ENCODE measurements around the gene CYP2R1. TPM values are rescaled to one million over a fixed set of nuclear protein-coding genes. Genes with fewer than 3 reads are reported as not detected.
"Not testable (repeated sequence)": the region's sequence is repeated elsewhere in the genome, so short reads cannot be mapped to it uniquely, and the experiment has no call there.

CYP2R1 gene
- polyA plus RNA-seq, 3 donors, result 20.1 to 28.6 (median 24.3) TPM

DNA sequence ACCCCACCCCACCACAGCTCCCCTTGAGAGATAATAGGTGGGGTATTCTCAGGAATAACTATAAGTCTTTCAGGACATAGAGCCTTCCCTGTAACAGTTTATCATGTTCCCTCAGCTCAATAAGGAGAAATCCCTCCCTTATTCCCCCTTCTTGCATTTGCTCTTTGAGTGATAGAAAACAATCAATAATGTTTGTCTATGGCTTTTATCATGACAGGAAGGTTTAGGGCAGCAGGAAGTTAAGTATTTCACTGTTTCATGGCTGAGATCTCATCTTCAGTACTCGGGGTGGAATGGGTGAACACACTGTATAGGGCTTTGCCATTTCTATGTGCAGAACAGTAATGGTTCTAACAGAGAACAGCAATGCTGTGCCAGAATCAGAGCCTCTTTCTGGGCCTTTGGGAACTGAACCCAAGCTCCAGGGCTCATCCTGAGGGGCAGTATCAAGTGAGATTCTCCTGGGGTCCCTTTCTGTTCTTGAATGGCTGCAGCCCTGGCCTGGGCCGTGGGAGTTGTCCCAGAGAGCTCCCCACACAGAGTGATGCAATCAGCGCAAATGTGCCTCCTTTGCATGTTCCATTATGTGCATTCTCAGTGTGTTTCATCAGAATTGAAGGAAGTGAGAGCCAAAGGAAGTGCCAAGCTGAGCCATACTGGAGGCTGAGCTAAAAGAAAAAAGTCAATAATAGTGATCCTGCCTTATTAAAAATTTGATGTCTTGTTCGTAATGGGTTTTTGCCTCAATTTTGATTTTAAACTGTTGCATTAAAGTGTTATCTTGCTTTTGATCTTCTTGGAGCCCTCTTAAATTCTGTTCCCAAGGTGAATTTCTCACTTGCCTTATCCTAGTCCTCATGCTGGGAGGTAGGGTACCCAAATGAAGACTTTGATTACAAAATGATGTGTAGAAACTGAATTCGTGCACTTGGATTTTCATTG is 2.9 kb upstream of the CYP2R1 start:
- DNase-seq (ENCODE audit: low read depth in 3 of 3, low spot score in 2 of 3), result no peak

GRCh38 chr11:14892577-14892976 is 546 bp upstream of the CYP2R1 start:
- DNase-seq (ENCODE audit: low read depth in 3 of 3, low spot score in 2 of 3), result no peak

DNA sequence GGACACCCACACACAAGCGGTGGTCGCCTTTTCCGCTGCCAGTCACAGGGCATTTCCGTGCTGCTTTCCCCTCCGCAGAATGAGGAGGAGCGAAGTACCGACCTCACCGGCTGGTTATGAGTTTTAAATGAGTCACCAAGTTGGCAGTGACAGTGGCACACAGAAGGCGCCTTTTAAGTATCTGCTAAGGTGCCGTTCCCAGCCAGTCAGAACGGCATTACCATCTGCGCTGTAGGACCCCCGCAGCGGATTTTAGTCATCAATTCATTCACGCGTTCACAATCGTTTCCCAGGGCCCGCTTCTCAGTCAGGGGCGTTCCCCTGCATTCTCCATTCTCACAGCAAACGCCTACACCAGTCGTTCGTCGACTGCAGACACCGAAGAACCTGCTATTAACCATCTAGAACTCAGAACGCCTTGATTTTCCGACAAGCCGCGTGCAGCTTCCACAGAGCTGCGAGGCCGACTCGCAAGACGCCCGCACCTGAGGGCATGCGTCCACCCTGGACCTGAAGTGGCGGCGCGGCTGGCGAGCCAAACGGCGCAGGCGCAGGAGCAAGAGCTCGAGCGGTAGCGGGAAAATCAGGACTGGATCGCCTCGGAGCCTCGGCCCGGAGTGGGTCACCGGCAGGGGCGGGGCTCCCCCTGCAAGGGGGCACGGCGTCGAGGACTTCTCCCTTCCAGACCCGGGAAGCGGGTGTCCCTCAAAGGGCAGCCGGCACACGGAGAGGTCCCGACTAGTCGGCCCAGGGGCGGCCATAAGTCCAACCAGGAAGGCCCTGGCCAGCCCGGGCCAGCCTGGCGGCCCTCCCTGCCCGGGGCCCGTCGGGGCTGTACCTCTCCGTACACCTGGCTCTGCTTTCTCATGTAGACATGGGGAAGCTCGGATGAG is 642 bp downstream of the CYP2R1 start:
- peak in 2 of 3 donors; percentile 77 to 79 for DNase-seq (ENCODE audit: low read depth in 3 of 3, low spot score in 2 of 3)

DNA sequence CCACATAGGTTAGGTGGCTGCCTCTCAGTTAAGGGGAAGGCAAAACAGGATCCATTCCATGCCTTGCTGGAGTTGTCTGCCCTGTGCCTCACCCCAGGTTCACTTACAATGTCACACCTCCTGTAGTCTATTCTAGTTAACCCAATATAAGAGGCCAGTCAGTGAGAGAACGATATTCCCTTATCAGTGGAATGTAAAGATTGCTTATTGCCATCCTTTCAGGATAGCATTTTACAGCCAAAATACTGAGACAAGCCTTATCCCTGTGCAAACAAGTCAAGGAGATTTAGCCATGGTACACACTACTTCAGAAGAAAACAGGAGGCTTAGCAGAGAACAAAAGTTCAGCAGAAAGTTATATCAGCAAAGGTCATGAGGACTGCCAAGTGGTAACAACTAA is 5.5 kb downstream of the CYP2R1 start:
- no peak for DNase-seq (ENCODE audit: low read depth in 3 of 3, low spot score in 2 of 3)

DNA sequence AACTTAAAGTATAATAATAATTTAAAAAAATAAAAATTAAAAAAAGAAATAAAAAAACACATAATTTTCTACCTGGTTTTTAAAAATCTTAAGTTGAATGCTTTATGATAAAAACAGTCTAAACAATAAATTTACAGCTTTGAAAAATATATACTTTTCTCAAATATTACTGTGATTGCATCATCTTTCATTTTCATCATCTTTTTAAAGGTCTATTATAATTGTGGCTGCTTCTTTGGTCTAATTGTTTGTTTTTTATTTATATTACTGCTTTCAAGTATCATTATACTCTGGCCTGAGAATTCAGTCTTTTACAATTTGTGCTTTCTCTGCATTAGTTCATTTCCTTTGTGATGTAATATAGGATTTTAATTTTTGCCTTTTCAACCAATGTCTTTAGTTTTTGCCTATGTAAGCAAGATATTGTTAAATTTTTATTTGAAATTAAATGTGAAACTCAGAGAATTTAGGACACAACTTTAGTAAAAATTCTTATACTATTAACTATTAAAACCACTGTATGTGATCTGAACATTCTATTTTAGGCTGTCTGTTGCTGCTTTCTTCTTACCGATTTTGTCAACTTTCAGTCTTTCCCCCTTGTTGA is 7.3 kb downstream of the CYP2R1 start:
- DNase-seq (ENCODE audit: low read depth in 3 of 3, low spot score in 2 of 3), result no peak

DNA sequence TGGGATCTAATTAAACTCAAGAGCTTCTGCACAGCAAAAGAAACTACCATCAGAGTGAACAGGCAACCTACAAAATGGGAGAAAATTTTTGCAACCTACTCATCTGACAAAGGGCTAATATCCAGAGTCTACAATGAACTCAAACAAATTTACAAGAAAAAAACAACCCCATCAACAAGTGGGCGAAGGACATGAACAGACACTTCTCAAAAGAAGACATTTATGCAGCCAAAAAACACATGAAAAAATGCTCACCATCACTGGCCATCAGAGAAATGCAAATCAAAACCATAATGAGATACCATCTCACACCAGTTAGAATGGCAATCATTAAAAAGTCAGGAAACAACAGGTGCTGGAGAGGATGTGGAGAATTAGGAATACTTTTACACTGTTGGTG is 8.3 kb downstream of the CYP2R1 start:
- not testable (repeated sequence) for DNase-seq (ENCODE audit: low read depth in 3 of 3, low spot score in 2 of 3)

DNA sequence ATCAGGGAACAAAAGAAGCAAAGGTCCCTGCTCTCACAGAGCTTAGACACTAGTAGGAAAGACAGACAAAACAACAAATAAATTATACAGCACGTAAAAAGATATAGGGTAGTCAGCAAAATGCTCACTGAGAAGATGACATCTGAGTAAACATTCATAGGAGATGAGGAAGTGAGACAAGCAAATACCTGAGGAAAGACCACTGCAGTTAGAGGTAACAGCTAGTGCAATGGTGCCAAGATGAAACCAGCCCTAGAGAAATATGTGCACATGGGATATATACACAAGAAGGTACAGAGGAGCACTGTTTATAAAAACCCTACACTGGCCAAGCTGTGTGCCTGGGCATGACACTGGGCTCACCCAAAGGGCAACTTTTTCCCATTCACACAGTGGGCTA is 9.8 kb downstream of the CYP2R1 start:
- no peak for DNase-seq (ENCODE audit: low read depth in 3 of 3, low spot score in 2 of 3)

GRCh38 chr11:14881576-14882193 is 10.3 kb downstream of the CYP2R1 start:
- DNase-seq (ENCODE audit: low read depth in 3 of 3, low spot score in 2 of 3), result no peak

DNA sequence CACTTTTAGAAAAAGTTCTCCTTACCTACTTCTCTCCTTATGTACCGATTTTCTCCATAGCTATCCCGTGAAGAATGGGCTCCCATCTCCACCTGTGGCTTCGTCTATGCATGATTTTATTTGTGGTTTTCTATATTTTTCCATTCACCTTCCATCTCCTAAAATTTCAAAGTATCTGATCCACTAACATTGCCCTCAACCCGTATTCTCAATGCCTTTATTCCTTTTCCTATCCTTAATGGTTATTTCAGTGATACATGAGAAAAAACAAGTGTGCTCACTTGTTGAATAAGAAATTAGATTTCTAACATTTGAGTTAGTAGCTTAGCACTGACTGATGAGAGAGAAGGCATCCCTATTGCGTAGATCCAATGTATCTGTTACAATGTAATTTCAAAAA is 16.9 kb downstream of the CYP2R1 start:
- no peak for DNase-seq (ENCODE audit: low read depth in 3 of 3, low spot score in 2 of 3)

DNA sequence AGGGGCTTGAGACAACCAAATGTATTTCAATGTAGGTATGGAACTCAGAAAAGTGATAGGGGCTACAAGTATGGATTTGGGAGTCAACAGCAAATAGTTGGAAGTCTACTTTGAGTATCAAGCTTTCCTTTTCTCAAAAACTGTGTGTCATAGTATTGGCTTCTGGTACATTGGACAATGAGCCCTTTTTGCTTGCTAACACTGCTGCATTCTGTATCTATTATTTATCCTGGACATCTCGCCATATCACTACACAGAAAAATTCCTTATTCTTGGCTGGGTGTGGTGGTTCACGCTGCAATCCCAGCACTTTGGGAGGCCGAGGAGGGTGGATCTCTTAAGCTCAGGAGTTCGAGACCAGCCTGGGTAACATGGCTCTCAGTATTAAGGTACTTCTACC is 18.4 kb downstream of the CYP2R1 start:
- no peak for DNase-seq (ENCODE audit: low read depth in 3 of 3, low spot score in 2 of 3)

- DNase-seq (ENCODE audit: low read depth in 3 of 3, low spot score in 2 of 3), result no peak
Measured at GRCh38 chr11:14872032-14872431, 20.0 kb downstream of the CYP2R1 start.

DNA sequence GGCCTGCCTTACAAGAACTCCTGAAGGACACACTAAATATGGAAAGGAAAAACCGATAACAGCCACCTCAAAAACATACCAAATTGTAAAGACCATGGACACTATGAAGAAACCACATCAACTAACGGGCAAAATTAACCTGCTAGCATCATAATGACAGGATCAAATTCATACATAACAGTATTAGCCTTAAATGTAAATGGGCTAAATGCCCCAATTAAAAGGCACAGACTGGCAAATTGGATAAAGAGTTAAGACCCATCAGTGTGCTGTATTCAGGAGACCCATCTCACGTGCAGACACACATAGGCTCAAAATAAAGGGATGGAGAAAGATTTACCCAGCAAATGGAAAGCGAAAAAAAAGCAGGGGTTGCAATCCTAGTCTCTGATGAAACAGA is 28.3 kb downstream of the CYP2R1 start:
- not testable (repeated sequence) for DNase-seq (ENCODE audit: low read depth in 3 of 3, low spot score in 2 of 3)

GRCh38 chr11:14861680-14862079 is 30.4 kb downstream of the CYP2R1 start:
- DNase-seq (ENCODE audit: low read depth in 3 of 3, low spot score in 2 of 3), result no peak

GRCh38 chr11:14860511-14860910 is 31.5 kb downstream of the CYP2R1 start:
- no peak for DNase-seq (ENCODE audit: low read depth in 3 of 3, low spot score in 2 of 3)

DNA sequence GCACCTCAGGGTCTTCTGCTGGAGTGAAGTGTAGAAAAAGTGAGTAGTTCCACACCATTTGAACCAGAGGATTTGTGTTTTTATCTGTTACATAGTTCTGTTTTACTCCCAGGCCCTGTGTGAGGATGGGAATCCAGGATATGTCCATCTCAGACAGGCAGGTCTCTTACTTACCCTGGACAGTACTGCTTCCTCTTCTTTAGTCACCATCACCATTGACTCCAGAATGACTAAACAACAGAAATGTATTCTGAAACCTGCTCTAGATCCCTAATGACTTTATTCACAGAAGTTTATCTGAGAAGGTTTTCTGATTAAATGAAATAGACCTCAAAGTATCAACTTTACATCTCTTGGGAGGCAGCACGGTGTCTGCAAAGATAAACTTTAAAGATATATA is 33.6 kb downstream of the CYP2R1 start:
- no peak for DNase-seq (ENCODE audit: low read depth in 3 of 3, low spot score in 2 of 3)

- DNase-seq (ENCODE audit: low read depth in 3 of 3, low spot score in 2 of 3), result no peak
Measured at GRCh38 chr11:14857621-14858020, 34.4 kb downstream of the CYP2R1 start.

GRCh38 chr11:14855890-14856289 is 36.1 kb downstream of the CYP2R1 start:
- no peak for DNase-seq (ENCODE audit: low read depth in 3 of 3, low spot score in 2 of 3)

DNA sequence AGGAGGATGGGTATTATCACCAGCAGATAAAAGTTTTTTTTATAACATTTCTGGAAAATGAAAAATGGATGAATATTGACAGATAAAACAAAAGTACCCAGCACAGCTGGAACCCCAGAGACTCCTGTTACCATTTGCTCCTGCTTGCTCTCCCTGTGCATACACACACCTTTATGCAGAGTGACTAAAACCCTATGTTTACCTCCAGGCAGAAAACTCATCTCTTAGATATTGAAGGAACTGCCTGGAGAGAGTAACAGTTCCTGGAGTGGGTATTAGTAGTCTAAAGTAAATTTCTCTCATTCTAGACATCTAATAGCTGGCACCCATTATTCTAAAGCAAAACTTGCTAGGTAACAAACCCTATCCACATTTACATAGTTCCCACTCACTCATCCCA is 38.0 kb downstream of the CYP2R1 start:
- no peak for DNase-seq (ENCODE audit: low read depth in 3 of 3, low spot score in 2 of 3)

- no peak for DNase-seq (ENCODE audit: low read depth in 3 of 3, low spot score in 2 of 3)
Measured at GRCh38 chr11:14852571-14853177, 39.4 kb downstream of the CYP2R1 start.

DNA sequence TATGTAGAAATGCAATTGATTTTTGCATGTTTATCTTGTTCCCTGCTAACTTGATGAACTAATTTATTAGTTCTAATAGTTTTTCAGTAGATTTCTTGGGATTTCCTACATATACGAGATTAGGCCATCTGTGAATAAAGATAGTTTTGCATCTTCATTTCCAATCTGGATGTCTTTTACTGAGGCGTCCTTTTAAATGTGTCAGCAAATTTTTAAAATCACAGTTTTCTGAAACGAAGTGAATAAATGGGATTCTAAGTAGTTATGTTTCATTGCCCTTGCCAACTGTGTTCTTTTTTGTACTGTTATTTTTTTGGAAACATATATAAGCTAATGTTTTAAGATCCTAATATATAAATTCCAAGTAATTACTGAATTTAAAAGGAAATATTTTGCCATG is 50.0 kb downstream of the CYP2R1 start:
- no peak for DNase-seq (ENCODE audit: low read depth in 3 of 3, low spot score in 2 of 3)
